EL (cell line): ENCODE data around the gene TPST2.
"Not testable (repeated sequence)": the region's sequence is repeated elsewhere in the genome, so short reads cannot be mapped to it uniquely, and the experiment has no call there.

Experiments used
- DNase-seq: peaks from one replicate; pipeline ENCODE4 v3.0.0-alpha.2; 2016

Gene TPST2

GRCh38 chr22:26589845-26590736 lies at the start of gene TPST2:
TSS of gene TPST2 (minus strand) at chr22:26590132. CDS start at chr22:26541630, 48,502 bp downstream.
- peak; percentile 78 for DNase-seq

GRCh38 chr22:26636296-26636695 lies 46.4 kb upstream of the TPST2 start:
- DNase-seq: no peak

GRCh38 chr22:26635117-26635516 lies 45.2 kb upstream of the TPST2 start:
- no peak for DNase-seq

- no peak for DNase-seq
Observed at GRCh38 chr22:26634189-26634588, 44.3 kb upstream of the TPST2 start.

- no peak for DNase-seq
Observed at GRCh38 chr22:26632422-26633155, 42.7 kb upstream of the TPST2 start.

GRCh38 chr22:26631282-26631681 lies 41.4 kb upstream of the TPST2 start:
- no peak for DNase-seq

- no peak for DNase-seq
Observed at GRCh38 chr22:26629988-26630761, 40.2 kb upstream of the TPST2 start.

GRCh38 chr22:26624803-26625202 lies 34.9 kb upstream of the TPST2 start:
- no peak for DNase-seq

GRCh38 chr22:26623984-26624383 lies 34.1 kb upstream of the TPST2 start:
- no peak for DNase-seq

GRCh38 chr22:26621663-26622062 lies 31.7 kb upstream of the TPST2 start, which contains the start of gene CRYBA4:
TSS of gene CRYBA4 (plus strand) at chr22:26621963. CDS start at chr22:26622597, 634 bp downstream.
- DNase-seq: no peak

GRCh38 chr22:26620197-26620596 lies 30.3 kb upstream of the TPST2 start:
- DNase-seq: no peak

GRCh38 chr22:26619510-26619909 lies 29.6 kb upstream of the TPST2 start:
- DNase-seq: no peak

GRCh38 chr22:26618455-26618854 lies 28.5 kb upstream of the TPST2 start:
- no peak for DNase-seq

GRCh38 chr22:26617271-26618199 lies 27.6 kb upstream of the TPST2 start, which contains the start of gene CRYBB1:
TSS of gene CRYBB1 (minus strand) at chr22:26618027. CDS start at chr22:26616319, 1,708 bp downstream.
- peak; percentile 20 for DNase-seq

- DNase-seq: no peak
Observed at GRCh38 chr22:26616650-26617049, 26.7 kb upstream of the TPST2 start.

- DNase-seq: no peak
Observed at GRCh38 chr22:26615830-26616435, 26.0 kb upstream of the TPST2 start.

- no peak for DNase-seq
Observed at GRCh38 chr22:26615149-26615548, 25.2 kb upstream of the TPST2 start.

- no peak for DNase-seq
Observed at GRCh38 chr22:26614322-26614721, 24.4 kb upstream of the TPST2 start.

GRCh38 chr22:26613753-26614152 lies 23.8 kb upstream of the TPST2 start:
- DNase-seq: not testable (repeated sequence)

- DNase-seq: no peak
Observed at GRCh38 chr22:26612652-26613051, 22.7 kb upstream of the TPST2 start.

- peak; percentile 62 for DNase-seq
Observed at GRCh38 chr22:26610996-26611395, 21.1 kb upstream of the TPST2 start.
